OCI-LY7 (cell line): ENCODE results near the gene IL17RE. TPM values are rescaled to one million over a fixed set of nuclear protein-coding genes. Genes with fewer than 3 reads are reported as not detected.

ENCODE experiments used
- BruUV-seq: library from RNA; stranded (reverse); fragments of 400-500 nt; replicated peaks from 2 replicates; lab custom pipeline; 2021; lab: Mats Ljungman, UMichigan
- CTCF ChIA-PET: fragments of 300-600 bp; sonication (Branson Sonifier 250); formaldehyde crosslinking; loops from one replicate; lab custom pipeline; 2022; ENCODE audit warnings: antibody characterized with exemption; ENCODE audit not compliant: unreplicated experiment; lab: Charles Lee
- POLR2A ChIA-PET: fragments of 300-600 bp; sonication (Branson Sonifier 250); formaldehyde crosslinking; loops from one replicate; lab custom pipeline; 2022; ENCODE audit warnings: antibody characterized with exemption; lab: Charles Lee
- DNase-seq: peaks from one replicate; pipeline ENCODE4 v3.0.0-alpha.2; 2015; ENCODE audit warnings: low spot score
- H2AFZ ChIP-seq: fragments of 200-600 bp; sonication (generic), shearing (Covaris generic); 2 replicates; pipeline ENCODE4 v1.6.1; 2014; ENCODE audit warnings: mild to moderate bottlenecking, antibody characterized with exemption, low read length, moderate library complexity
- H3K27ac ChIP-seq: fragments of 200-600 bp; sonication (generic); 2 replicates; pipeline ENCODE4 v1.5.1; 2014; ENCODE audit warnings: mixed run types, low read depth, mild to moderate bottlenecking, moderate library complexity, low read length, inconsistent platforms; ENCODE audit not compliant: poor library complexity, severe bottlenecking
- H3K36me3 ChIP-seq: fragments of 200-600 bp; sonication (generic); 2 replicates; pipeline ENCODE4 v1.6.1; 2014; ENCODE audit warnings: mild to moderate bottlenecking, antibody characterized with exemption, low read length, moderate library complexity, mixed read lengths; ENCODE audit not compliant: insufficient read depth
- H3K4me1 ChIP-seq: fragments of 200-600 bp; sonication (generic); 2 replicates; pipeline ENCODE4 v1.5.1; 2014; ENCODE audit warnings: mild to moderate bottlenecking, low read length; ENCODE audit not compliant: insufficient read depth, poor library complexity, severe bottlenecking
- H3K4me2 ChIP-seq: fragments of 200-600 bp; sonication (generic); 2 replicates; pipeline ENCODE4 v1.6.1; 2014; ENCODE audit warnings: mild to moderate bottlenecking, low read length
- H3K4me3 ChIP-seq: fragments of 200-600 bp; sonication (generic); 2 replicates; pipeline ENCODE4 v1.5.1; 2014; ENCODE audit warnings: mild to moderate bottlenecking, low read depth, low read length; ENCODE audit not compliant: poor library complexity, severe bottlenecking
- H3K79me2 ChIP-seq: fragments of 200-600 bp; sonication (generic); 2 replicates; pipeline ENCODE4 v1.6.1; 2016; ENCODE audit warnings: low read depth, mild to moderate bottlenecking, low read length, moderate library complexity, mixed read lengths; ENCODE audit not compliant: insufficient read depth
- H3K9me2 ChIP-seq: fragments of 200-600 bp; sonication (generic); 2 replicates; pipeline ENCODE4 v1.6.1; 2016; ENCODE audit warnings: mild to moderate bottlenecking, low read length, mixed read lengths; ENCODE audit not compliant: insufficient read depth
- H3K9me3 ChIP-seq: fragments of 200-600 bp; sonication (generic); 2 replicates; pipeline ENCODE4 v1.6.1; 2014; ENCODE audit warnings: mild to moderate bottlenecking, mixed run types, low read length, mixed read lengths
- H4K20me1 ChIP-seq: fragments of 200-600 bp; sonication (generic); 2 replicates; pipeline ENCODE4 v1.6.1; 2014; ENCODE audit warnings: mild to moderate bottlenecking, antibody characterized with exemption, low read length, moderate library complexity, mixed read lengths; ENCODE audit not compliant: insufficient read depth
- EZH2phosphoT487 ChIP-seq: fragments of 200-600 bp; sonication (generic); IDR thresholded peaks from 2 replicates; pipeline ENCODE4 v1.6.1; 2018; ENCODE audit warnings: low read depth, borderline replicate concordance, mild to moderate bottlenecking, mixed run types, antibody characterized with exemption, low read length, moderate library complexity, mixed read lengths
- intact Hi-C: fragments of 100-400 bp; cut with micrococcal nuclease; formaldehyde crosslinking; loops from one replicate; pipeline ENCODE4 v1.10.0; 2022; ENCODE audit not compliant: unreplicated experiment
- total RNA-seq, 2 experiments: library from RNA; depleted of rRNA in 1 of 2; stranded (reverse); fragments of >200 nt in 1 of 2; shearing (Covaris generic) in 1 of 2; gene quantifications; 2 replicates each; pipeline ENCODE4 v1.2.3, GENCODE V29; 2014 to 2022
- TF ChIP-seq, protein P1 (sequence below): fragments of 200-600 bp; sonication (generic); conservative IDR thresholded peaks from 2 replicates; pipeline ENCODE4 v1.5.1; 2014; ENCODE audit warnings: mild to moderate bottlenecking, antibody characterized with exemption, low read length, moderate library complexity, mixed read lengths

IL17RE gene
- total RNA-seq, 2 experiments from 2014 or later: 0.06 to 1.1 TPM

DNA sequence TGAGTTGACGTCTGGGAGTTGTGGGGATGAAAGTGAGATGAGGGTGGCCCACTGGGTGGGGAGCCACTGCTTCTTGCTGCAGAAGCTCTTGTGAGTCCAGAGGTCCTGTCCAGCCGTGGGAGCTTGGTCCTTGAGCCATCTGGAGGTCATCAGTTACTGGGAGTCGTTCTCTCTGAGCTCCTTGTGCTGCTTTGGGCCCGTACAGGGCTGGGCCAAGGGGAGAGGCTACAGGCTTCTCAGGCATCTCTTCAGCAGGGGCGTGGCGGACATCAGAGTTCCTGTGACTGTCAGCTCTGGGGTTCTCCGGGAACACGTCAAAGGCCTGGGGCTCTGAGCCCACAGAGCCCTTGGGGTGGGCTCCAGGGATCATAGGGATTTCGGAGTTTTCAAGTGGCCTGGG, 47.0 kb downstream of the IL17RE start:
- Histone ChIP-seq H3K4me3 (no peak overlapping the region), H3K9me2 (no peaks in the 10 kb centered on the region), H3K27ac (no peak overlapping the region), H3K79me2 (no peaks in the 10 kb centered on the region), H3K9me3 (no peaks in the 10 kb centered on the region), H2AFZ (no peak overlapping the region), H4K20me1 (no peaks in the 10 kb centered on the region), H3K4me1 (peaks cover 12% of the 10 kb centered on the region), H3K4me2 (no peak overlapping the region), H3K36me3 (no peaks in the 10 kb centered on the region)
- TF ChIP-seq, protein P1, sequence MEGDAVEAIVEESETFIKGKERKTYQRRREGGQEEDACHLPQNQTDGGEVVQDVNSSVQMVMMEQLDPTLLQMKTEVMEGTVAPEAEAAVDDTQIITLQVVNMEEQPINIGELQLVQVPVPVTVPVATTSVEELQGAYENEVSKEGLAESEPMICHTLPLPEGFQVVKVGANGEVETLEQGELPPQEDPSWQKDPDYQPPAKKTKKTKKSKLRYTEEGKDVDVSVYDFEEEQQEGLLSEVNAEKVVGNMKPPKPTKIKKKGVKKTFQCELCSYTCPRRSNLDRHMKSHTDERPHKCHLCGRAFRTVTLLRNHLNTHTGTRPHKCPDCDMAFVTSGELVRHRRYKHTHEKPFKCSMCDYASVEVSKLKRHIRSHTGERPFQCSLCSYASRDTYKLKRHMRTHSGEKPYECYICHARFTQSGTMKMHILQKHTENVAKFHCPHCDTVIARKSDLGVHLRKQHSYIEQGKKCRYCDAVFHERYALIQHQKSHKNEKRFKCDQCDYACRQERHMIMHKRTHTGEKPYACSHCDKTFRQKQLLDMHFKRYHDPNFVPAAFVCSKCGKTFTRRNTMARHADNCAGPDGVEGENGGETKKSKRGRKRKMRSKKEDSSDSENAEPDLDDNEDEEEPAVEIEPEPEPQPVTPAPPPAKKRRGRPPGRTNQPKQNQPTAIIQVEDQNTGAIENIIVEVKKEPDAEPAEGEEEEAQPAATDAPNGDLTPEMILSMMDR: no peak
- TF ChIP-seq EZH2phosphoT487: no peak
- ChIA-PET CTCF (no interaction called here), POLR2A (interaction anchor here (0.9 kb wide), 1 partner anchor 16 kb away, joined by 5 read pairs; no protein-coding TSS in a partner anchor)
- DNase-seq: no peak
- intact Hi-C loops: no loop called here
- no TSS peak for BruUV-seq

DNA sequence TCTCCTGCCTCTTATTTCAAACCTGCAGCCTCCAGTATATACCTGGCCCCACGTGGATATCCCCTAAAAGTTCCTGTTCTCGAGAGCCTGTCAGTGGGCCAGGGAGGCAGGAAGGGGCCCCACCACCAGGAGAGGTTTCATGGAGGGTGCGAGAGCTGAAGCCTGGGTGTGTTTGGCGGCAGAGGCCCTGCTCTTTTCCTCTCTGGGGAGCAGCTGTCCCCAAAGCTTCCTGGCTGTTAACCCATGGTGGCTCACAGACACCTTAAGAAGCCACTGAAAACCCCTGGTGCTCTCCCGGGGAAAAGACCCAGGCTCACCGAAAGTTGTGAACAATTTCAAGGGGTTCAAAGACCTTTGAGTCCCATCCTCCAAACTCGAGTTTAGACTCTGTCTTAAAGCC, 48.5 kb downstream of the IL17RE start:
- Histone ChIP-seq H2AFZ (peak overlapping the region; percentile 63; the same call in 1 of the 2 replicates), H3K79me2 (no peaks in the 10 kb centered on the region), H3K4me2 (peak overlapping the region; percentile 84), H3K4me1 (peaks cover 12% of the 10 kb centered on the region), H3K9me3 (no peaks in the 10 kb centered on the region), H3K9me2 (no peaks in the 10 kb centered on the region), H3K4me3 (peak overlapping the region; percentile 81), H3K27ac (no peak overlapping the region), H4K20me1 (no peaks in the 10 kb centered on the region), H3K36me3 (no peaks in the 10 kb centered on the region)
- TF ChIP-seq EZH2phosphoT487: no peak
- TF ChIP-seq, protein P1: no peak
- POLR2A ChIA-PET: interaction anchor here (1.3 kb wide), 1 partner anchor 16 kb away, joined by 4 read pairs; no protein-coding TSS in a partner anchor
- peak; percentile 24 for DNase-seq
- CTCF ChIA-PET: no interaction called here
- no TSS peak for BruUV-seq
- intact Hi-C loops: no loop called here

DNA sequence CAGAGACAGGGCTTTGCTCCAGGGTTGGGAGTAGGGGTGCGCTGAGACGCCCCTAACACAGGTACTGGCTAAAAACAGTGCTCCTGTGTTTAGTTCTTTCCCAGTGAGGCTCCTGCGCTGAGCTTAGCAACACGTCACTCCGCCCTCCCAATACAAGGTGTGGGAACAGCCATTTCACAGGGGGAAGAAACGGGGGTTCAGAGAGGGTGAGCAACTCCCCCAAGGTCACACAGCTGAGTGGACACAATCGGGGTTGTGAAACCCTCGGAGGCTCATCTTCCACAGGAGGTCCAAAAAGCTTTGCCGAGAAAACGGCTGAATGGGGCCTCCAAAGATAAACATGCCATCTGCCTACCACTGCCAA, 48.9 kb downstream of the IL17RE start:
- Histone ChIP-seq H3K79me2 (no peaks in the 10 kb centered on the region), H3K27ac (no peak overlapping the region), H3K36me3 (no peaks in the 10 kb centered on the region), H4K20me1 (no peaks in the 10 kb centered on the region), H3K9me3 (no peaks in the 10 kb centered on the region), H3K9me2 (no peaks in the 10 kb centered on the region), H3K4me3 (peak overlapping the region; percentile 81), H3K4me1 (peaks cover 12% of the 10 kb centered on the region), H3K4me2 (peak overlapping the region; percentile 84), H2AFZ (peak overlapping the region; percentile 63; the same call in 1 of the 2 replicates)
- POLR2A ChIA-PET: interaction anchor here (1.3 to 1.4 kb wide), 2 partner anchors 16 to 18 kb away, joined by 4 to 5 read pairs; partner anchors contain the start of gene CRELD1
- BruUV-seq: no TSS peak
- CTCF ChIA-PET: interaction anchor here (0.9 kb wide), 1 partner anchor 19 kb away, joined by 4 read pairs; no protein-coding TSS in a partner anchor
- DNase-seq: no peak
- intact Hi-C loops: no loop called here
- TF ChIP-seq, protein P1: no peak
- no peak for TF ChIP-seq EZH2phosphoT487
